ENCODE results near the gene DOLPP1. TPM values are rescaled to one million over a fixed set of nuclear protein-coding genes. Genes with fewer than 3 reads are reported as not detected.
"Not testable (repeated sequence)": the region's sequence is repeated elsewhere in the genome, so short reads cannot be mapped to it uniquely, and the experiment has no call there.

The DOLPP1 gene
- total RNA-seq, 1 experiment from 2014 or later = 18.5 TPM

GRCh38 chr9:129109952-129110739, 29.2 kb downstream of the DOLPP1 start:
- no peaks in the 10 kb centered on the region for H3K9me3 Mint-ChIP-seq (ENCODE audit: unreplicated experiment)
- H3K27ac Mint-ChIP-seq (ENCODE audit: low read depth, unreplicated experiment) = peak overlapping the region; percentile 94
- H3K36me3 Mint-ChIP-seq (ENCODE audit: insufficient read depth, unreplicated experiment) = peaks cover 6% of the 10 kb centered on the region
- H3K4me1 Mint-ChIP-seq (ENCODE audit: insufficient read depth, unreplicated experiment) = peaks cover 18% of the 10 kb centered on the region
- POLR2A ChIA-PET = interaction anchor here (0.6 to 3.5 kb wide), 6 partner anchors 11 to 1670 kb away, joined by 3 to 12 read pairs (median 3); no protein-coding TSS in a partner anchor
- CTCF ChIA-PET = interaction anchor here (0.6 to 1.7 kb wide), 3 partner anchors 22 to 472 kb away, joined by 3 to 4 read pairs (median 3); no protein-coding TSS in a partner anchor
- TSS peak; percentile 54 for BruUV-seq (replicated peaks)
- peak overlapping the region; percentile 89 for H3K4me3 Mint-ChIP-seq (ENCODE audit: unreplicated experiment)
- intact Hi-C loops (cut with micrococcal nuclease) = loop anchor here (2.0 kb wide), 1 partner anchor 67 kb away; no protein-coding TSS in a partner anchor
- DNase-seq (ENCODE audit: unreplicated experiment) = no peak
- no peaks in the 10 kb centered on the region for H3K27me3 Mint-ChIP-seq (ENCODE audit: insufficient read depth, unreplicated experiment)
- no peak for TF ChIP-seq CTCF (IDR thresholded peaks at IDR 0.05; ENCODE audit: unreplicated experiment)

GRCh38 chr9:129110740-129111527, 30.0 kb downstream of the DOLPP1 start, which contains the start of the genes CRAT and PTPA:
Gene CRAT, minus strand, starts transcription at chr9:129110793. Its CDS starts 284 bp downstream, at chr9:129110509.
Gene PTPA, plus strand, starts transcription at chr9:129111415. Its CDS starts 186 bp downstream, at chr9:129111601.
- POLR2A ChIA-PET = interaction anchor here (0.6 to 3.5 kb wide), 12 partner anchors 11 to 1670 kb away, joined by 3 to 12 read pairs (median 4); partner anchors contain the start of genes DOLPP1, MIGA2 and NTMT1
- peak; percentile 92 for DNase-seq (ENCODE audit: unreplicated experiment)
- H3K4me1 Mint-ChIP-seq (ENCODE audit: insufficient read depth, unreplicated experiment) = peaks cover 18% of the 10 kb centered on the region
- no TSS peak for BruUV-seq (replicated peaks)
- no peaks in the 10 kb centered on the region for H3K27me3 Mint-ChIP-seq (ENCODE audit: insufficient read depth, unreplicated experiment)
- CTCF ChIA-PET = interaction anchor here (0.6 to 1.4 kb wide), 4 partner anchors 15 to 473 kb away, joined by 3 read pairs; no protein-coding TSS in a partner anchor
- H3K4me3 Mint-ChIP-seq (ENCODE audit: unreplicated experiment) = peak within 1 kb of the TSS; percentile 89
- H3K27ac Mint-ChIP-seq (ENCODE audit: low read depth, unreplicated experiment) = peak within 1 kb of the TSS; percentile 94
- intact Hi-C loops (cut with micrococcal nuclease) = loop anchor here (2.0 kb wide), 1 partner anchor 66 kb away; no protein-coding TSS in a partner anchor
- no peak for TF ChIP-seq CTCF (IDR thresholded peaks at IDR 0.05; ENCODE audit: unreplicated experiment)
- peaks cover 4% of the 10 kb centered on the region for H3K36me3 Mint-ChIP-seq (ENCODE audit: insufficient read depth, unreplicated experiment)
- H3K9me3 Mint-ChIP-seq (ENCODE audit: unreplicated experiment) = no peaks in the 10 kb centered on the region

- DNase-seq (ENCODE audit: unreplicated experiment) = peak; percentile 34
- no peaks in the 10 kb centered on the region for H3K9me3 Mint-ChIP-seq (ENCODE audit: unreplicated experiment)
Measured at GRCh38 chr9:129111528-129112151, 30.7 kb downstream of the DOLPP1 start.

GRCh38 chr9:129112526-129112925, 31.6 kb downstream of the DOLPP1 start:
- H3K27ac Mint-ChIP-seq (ENCODE audit: low read depth, unreplicated experiment); BruUV-seq (replicated peaks); DNase-seq (ENCODE audit: unreplicated experiment); H3K27me3 Mint-ChIP-seq (ENCODE audit: insufficient read depth, unreplicated experiment); intact Hi-C loops (cut with micrococcal nuclease); H3K9me3 Mint-ChIP-seq (ENCODE audit: unreplicated experiment); H3K36me3 Mint-ChIP-seq (ENCODE audit: insufficient read depth, unreplicated experiment): not testable (repeated sequence)
- peaks cover 18% of the 10 kb centered on the region for H3K4me1 Mint-ChIP-seq (ENCODE audit: insufficient read depth, unreplicated experiment)
- POLR2A ChIA-PET = interaction anchor here (0.7 to 3.8 kb wide), 8 partner anchors 9 to 798 kb away, joined by 3 to 20 read pairs (median 6); partner anchors contain the start of genes DOLPP1 and MIGA2
- peak overlapping the region; percentile 89 for H3K4me3 Mint-ChIP-seq (ENCODE audit: unreplicated experiment)
- CTCF ChIA-PET = interaction anchor here (0.6 to 1.6 kb wide), 4 partner anchors 14 to 106 kb away, joined by 3 to 6 read pairs (median 3); no protein-coding TSS in a partner anchor

More at GRCh38 chr9:129111528-129112151, 30.7 kb downstream of the DOLPP1 start:
- ChIA-PET POLR2A (interaction anchor here (0.8 to 3.8 kb wide), 14 partner anchors 10 to 514 kb away, joined by 3 to 20 read pairs (median 5); partner anchors contain the start of genes DOLPP1, MIGA2 and NTMT1), CTCF (interaction anchor here (1.1 to 1.4 kb wide), 2 partner anchors 15 to 18 kb away, joined by 3 read pairs; no protein-coding TSS in a partner anchor)
- Mint-ChIP-seq H3K4me1 (ENCODE audit: insufficient read depth, unreplicated experiment) (peaks cover 18% of the 10 kb centered on the region), H3K36me3 (ENCODE audit: insufficient read depth, unreplicated experiment) (peaks cover 4% of the 10 kb centered on the region), H3K27ac (ENCODE audit: low read depth, unreplicated experiment) (peak overlapping the region; percentile 94), H3K4me3 (ENCODE audit: unreplicated experiment) (peak overlapping the region; percentile 89), H3K27me3 (ENCODE audit: insufficient read depth, unreplicated experiment) (no peaks in the 10 kb centered on the region)
- intact Hi-C loops (cut with micrococcal nuclease) = loop anchor here (2.0 kb wide), 1 partner anchor 65 kb away; no protein-coding TSS in a partner anchor
- no peak for TF ChIP-seq CTCF (IDR thresholded peaks at IDR 0.05; ENCODE audit: unreplicated experiment)
- no TSS peak for BruUV-seq (replicated peaks)
